ENCODE measurements around the gene SPEF1.
"Not testable (repeated sequence)": the region's sequence is repeated elsewhere in the genome, so short reads cannot be mapped to it uniquely, and the experiment has no call there.

SPEF1 gene

DNA sequence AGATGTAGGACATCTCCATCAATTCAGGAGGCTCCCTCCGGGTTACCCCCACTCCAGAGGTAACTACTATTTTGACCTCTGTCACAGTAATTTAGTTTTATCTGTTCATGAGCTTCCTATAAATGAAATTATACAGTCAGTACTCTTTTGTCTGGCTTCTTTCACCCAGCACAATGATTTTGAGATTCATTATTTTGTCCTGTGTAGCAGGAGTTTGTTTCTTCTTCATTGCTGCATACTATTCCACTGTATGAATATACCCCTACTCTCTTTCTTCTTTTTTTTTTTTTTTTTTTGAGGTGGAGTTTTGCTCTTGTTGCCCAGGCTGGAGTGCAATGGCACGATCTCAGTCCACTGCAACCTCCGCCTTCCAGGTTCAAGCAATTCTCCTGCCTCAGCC, 27.3 kb upstream of the SPEF1 start:
- no peak for FAIRE-seq

DNA sequence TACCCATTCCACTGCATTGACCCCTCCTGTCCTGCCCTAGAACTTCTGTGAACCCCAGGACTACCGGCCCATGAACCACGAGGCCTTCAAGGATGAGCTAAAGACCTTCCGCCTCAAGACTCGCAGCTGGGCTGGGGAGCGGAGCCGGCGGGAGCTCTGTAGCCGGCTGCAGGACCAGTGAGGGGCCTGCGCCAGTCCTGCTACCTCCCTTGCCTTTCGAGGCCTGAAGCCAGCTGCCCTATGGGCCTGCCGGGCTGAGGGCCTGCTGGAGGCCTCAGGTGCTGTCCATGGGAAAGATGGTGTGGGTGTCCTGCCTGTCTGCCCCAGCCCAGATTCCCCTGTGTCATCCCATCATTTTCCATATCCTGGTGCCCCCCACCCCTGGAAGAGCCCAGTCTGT, 23.5 kb upstream of the SPEF1 start:
- FAIRE-seq = no peak

DNA sequence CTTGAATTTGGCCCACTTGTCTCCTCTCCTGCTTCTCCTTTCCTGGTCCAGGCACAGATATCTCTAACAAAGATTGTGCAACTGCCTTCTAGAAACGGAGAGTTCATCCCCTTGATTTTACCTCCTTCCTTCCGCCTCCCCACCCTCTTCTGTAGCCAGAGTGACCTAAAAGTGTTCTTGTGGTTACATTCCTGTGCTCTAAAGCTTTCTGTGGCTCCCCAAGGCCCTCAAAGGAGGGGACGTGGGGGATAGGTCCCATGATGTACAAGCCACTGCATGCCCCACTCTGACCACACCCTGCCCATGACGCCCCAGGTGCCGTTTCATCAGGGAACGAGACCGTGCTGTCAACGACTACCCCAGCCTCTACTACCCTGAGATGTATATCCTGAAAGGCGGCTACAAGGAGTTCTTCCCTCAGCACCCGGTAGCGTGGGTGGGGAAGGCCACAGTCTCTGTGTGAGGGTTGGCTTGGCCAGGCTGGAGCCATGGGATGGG, 23.1 kb upstream of the SPEF1 start:
- FAIRE-seq = no peak

DNA sequence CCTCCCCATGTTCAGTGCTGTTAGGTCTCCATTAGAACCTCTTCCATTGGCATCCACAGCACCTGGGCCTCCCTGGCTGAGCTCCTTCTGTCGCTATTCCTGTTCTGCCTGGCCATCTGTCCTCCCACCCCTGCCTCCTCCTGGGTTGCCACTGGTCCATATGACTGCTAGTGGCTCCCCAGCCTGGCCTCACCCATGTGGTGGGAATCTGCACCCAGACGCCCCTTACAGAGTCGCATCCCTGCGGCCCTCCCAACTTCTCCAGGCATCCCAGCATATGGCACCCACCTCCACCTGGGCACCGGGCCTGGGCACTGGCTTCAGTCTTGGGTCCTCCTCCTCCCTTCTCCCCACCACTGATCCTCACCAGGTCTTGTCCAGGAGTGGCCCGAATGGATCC, 22.6 kb upstream of the SPEF1 start:
- FAIRE-seq = no peak

DNA sequence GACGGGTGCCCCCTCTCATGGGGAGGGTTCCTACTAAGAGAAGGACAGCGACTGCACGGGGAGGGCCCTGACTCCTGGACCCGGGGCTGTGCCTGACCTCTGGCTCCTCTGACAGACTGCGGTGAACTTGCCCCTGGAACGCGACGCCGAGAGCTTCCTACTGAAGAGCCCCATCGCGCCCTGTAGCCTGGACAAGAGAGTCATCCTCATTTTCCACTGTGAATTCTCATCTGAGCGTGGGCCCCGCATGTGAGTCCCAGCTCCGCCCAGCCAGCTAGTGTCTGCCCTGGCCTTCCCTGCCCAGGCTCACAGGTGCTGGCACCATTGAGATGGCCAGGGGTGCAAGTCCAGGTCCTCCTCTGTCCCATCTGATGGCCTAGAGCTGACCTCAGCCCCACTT, 22.0 kb upstream of the SPEF1 start:
- no peak for FAIRE-seq

DNA sequence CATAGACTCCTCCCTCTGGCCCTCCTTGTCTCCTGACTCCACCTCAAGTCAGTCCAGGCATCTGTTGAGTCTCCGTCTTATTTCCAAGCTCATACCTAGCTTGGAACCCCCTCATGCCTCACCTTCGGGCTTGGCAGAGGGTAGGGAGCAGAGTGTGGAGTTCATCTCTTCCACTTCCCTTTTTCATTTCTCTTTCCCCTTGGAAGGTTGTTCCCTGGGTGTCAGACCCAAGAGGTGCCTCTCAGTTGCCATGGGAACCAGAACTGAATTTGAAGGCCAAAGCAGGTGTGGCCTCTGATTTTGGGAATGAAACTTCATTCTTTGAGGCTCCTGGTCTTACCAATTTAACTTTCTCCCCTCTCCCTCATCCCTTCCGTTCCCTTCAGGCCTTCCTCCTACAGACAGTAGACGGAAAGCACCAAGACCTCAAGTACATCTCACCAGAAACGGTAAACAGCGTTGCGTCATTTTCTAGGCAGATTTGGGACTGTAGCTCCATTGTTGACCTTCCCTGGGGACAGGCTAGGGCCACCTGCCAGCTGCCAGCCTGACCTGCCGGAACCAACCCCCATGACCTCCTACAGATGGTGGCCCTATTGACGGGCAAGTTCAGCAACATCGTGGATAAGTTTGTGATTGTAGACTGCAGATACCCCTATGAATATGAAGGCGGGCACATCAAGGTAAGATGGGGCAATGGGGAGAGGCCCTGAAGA, 21.4 kb upstream of the SPEF1 start:
- FAIRE-seq = no peak

DNA sequence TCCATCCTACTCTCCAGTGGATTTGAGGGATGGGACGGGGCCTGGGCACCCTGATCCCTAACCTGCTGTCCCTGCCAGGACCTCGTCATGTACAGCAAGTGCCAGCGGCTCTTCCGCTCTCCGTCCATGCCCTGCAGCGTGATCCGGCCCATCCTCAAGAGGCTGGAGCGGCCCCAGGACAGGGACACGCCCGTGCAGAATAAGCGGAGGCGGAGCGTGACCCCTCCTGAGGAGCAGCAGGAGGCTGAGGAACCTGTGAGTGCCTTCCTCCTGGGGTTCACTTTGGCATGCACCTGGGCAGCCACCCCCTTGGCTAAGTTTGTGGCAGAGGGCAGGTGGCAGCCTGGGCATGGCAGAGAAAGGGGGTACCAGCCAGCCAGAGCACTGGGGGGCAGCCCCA, 20.6 kb upstream of the SPEF1 start:
- no peak for FAIRE-seq

DNA sequence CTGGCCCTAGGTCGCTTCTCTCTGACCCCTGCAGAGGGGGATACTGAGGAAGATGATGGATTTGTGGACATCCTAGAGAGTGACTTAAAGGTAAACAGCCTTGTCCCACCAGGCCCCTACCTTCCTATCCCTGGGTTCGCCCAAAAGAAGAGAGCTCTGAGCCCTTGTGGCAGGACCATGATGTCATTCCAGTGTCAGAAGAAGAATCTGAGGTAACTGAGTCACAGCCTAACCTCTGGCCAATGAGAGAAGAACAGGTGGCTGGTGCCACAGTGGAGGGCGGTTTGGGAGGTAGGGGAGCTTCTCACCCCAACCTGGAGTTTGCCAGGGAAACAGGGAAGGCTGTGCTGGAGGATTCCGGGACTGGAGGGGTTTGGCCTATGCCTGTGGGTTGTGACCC, 20.1 kb upstream of the SPEF1 start:
- no peak for FAIRE-seq

DNA sequence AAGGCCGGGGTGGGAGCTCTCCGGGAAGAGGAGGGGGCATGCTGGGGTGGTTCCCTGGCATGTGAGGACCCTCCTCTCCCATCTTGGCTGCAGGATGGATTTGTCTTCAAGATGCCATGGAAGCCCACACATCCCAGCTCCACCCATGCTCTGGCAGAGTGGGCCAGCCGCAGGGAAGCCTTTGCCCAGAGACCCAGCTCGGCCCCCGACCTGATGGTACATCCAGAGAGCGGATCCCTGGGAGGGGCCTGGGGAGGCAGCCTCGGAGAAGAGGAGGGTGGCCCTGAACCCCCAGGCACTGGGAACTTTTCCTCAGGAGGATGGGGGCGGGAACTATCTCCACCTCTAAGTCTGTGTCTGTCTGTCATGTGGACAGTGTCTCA, 19.6 kb upstream of the SPEF1 start:
- FAIRE-seq = no peak

DNA sequence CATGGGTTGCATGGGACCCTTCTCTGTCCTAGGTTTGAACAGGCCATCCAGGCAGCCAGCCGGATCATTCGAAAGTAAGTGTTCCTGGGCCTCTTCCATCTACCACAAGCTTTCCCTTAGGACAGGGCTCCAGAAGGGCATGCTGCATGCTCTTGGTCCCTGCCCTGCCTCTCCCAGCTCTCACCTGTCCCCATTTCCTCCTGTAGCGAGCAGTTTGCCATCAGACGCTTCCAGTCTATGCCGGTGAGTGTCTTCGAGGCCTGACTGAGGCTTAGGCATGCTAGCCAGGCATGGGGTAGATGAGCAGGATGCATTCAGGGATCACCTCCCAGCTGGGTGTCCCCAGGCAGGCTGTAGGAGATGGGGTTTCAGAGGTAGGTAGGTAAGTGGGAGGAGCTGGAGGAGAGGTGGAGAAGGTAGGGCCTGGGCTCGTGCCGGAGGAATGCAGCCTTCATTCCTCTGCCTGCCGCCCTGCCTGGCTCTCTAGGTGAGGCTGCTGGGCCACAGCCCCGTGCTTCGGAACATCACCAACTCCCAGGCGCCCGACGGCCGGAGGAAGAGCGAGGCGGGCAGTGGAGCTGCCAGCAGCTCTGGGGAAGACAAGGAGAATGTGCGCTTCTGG, 19.1 kb upstream of the SPEF1 start:
- no peak for FAIRE-seq

DNA sequence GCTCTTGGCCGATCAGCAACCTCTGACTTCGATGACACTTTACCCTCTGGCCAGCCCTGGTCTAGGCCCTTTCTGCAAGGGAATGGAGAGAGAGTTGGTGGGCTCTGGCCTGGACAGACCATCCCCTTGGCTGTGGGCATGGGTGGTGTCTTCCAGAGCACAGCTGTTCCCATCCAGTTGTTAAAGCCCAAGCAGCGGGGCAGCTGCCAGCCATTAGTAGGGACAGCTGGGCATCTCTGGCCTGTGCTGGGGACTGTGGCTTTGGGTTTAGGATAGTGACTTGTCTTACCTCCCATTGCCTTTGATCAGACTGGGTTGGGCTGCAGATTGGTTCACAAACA, 17.6 kb upstream of the SPEF1 start:
- FAIRE-seq = no peak

DNA sequence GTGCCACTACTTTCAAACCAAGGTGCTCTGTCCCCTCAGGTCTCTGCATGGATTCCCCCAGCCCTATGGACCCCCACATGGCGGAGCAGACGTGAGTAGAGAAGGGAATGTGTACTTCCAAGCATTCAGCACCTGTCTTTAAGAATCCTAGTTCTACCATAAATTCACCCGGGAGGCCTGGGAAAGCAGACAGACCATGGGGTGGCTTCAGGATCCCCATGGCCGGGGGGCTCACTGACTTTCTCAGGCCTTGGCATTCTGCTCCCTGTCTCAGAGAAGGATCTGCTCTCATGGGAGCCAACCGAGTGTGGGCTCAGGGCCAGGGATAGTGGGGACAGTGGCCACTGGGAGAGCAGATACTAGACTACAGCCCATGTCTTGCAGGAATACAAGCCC, 17.1 kb upstream of the SPEF1 start:
- FAIRE-seq = no peak

DNA sequence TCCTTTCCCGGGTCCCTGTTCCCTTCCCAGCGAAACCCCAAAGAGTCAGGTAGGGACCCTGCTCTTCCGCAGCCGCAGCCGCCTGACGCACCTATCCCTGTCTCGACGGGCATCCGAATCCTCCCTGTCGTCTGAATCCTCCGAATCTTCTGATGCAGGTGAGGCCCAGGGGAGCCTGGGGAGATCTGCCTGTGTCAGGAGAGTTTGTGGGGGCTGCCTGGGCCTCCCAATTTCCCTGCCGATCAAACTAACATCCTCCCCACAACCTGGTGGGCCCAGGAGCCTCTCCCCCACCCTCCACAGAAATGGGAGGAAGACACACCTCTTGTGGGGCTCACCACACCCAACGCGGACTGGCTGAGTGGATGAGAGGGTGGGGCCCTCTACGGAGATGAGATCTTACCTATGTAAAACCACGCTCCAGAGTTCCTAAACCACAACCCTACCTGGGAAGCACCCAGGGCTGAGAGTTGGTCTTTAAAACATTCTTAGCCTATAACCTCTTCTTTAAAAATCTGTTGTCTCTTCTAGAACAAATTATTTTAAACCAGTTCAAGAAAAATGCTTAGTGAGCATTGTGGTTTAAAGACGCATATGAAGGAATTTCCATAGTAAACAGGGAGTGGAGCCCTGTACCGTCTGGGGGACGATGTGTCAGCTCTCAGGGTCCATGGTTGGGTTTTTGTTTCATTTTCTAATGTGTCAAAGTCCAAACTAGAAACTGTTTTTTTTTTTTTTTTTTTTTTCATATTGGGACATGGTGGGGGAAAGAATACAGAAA, 16.5 kb upstream of the SPEF1 start:
- FAIRE-seq = no peak

DNA sequence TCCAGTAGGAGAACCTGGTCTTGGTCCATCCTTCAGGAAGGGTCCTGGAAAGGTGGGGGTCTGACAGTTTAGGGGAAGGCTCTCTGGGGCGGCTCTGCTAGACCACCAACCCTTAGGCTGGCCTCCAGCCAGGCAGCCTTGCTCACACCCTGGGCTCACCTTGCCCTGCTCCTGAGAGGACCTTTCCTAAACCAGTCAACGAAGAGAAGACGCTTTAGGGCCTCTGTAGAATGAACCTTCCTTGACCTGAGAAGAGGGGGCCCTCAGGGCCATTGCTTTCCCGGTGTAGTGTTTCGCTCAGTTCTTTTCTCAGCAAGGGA, 15.9 kb upstream of the SPEF1 start:
- no peak for FAIRE-seq

DNA sequence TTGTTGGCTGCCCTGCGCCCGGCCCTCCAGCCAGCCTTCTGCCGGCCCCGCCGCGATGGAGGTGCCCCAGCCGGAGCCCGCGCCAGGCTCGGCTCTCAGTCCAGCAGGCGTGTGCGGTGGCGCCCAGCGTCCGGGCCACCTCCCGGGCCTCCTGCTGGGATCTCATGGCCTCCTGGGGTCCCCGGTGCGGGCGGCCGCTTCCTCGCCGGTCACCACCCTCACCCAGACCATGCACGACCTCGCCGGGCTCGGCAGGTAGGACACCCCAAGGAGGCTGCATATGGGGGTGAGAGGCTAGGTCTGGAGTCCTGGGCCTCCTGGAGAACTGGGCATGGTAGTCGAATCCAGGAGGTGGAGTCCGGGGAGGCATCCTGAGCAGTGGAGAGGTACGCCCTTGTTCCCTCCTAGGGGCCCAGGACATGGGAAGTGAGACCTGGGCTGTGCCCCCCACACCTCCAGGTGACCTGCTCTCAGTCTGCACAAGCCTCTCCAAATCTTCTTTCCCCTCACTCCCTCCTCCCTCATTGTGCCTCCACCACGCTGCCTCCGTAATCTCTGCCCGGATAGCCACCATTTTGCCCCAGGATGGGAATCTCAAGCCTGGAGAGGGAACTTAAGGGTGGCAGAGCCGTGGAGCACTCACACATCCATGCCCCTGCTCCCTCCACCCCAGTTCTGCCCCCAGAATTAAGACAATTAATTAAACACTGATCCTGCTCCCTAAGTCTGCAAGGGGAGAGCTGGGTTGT, 15.4 kb upstream of the SPEF1 start:
- FAIRE-seq = no peak

DNA sequence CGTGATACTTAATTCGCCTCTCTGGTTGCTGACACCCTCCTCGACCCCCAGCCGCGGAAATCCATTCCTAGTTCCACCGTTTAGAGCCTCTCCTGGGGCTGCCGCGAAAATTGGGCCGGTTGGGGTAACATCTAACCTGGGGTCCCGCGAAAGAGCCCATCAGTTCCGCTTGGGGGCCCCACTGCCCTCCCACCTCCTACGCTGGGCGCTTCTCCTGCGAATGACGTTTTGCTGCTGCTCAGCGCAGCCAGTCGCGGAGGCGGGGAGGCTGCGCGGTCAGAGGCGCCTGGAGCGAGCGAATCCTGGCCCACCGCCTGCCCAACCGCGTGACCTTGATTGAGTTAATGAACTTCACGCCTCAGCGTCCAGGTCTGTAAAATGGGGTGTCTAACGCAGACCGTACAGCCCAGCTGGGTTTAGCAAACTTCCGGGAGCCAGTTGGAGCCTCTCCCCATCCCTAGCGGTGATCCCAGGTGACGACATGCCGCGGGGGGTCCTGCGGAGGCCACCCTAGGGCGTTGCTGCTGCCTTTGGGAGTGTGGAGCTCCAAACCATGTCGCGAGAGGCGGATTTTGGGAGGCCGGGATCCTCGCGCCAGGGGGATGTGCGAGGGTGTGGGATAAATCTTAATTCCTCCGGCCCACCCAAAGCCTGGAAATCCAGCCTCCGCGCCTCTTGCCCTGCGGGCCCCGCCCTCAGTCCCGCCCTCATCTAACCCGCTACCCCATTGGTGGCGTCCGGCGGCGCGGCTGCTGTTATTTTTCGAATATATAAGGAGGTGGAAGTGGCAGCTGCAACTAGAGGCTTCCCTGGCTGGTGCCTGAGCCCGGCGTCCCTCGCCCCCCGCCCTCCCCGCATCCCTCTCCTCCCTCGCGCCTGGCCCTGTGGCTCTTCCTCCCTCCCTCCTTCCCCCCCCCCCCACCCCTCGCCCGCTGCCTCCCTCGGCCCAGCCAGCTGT, 14.5 kb upstream of the SPEF1 start, which contains the start of gene CDC25B:
Gene CDC25B, plus strand, starts transcription at position 800 of the 958 bp plus-strand sequence. CDS start 222 bp downstream, outside the sequence.
- FAIRE-seq = no peak

DNA sequence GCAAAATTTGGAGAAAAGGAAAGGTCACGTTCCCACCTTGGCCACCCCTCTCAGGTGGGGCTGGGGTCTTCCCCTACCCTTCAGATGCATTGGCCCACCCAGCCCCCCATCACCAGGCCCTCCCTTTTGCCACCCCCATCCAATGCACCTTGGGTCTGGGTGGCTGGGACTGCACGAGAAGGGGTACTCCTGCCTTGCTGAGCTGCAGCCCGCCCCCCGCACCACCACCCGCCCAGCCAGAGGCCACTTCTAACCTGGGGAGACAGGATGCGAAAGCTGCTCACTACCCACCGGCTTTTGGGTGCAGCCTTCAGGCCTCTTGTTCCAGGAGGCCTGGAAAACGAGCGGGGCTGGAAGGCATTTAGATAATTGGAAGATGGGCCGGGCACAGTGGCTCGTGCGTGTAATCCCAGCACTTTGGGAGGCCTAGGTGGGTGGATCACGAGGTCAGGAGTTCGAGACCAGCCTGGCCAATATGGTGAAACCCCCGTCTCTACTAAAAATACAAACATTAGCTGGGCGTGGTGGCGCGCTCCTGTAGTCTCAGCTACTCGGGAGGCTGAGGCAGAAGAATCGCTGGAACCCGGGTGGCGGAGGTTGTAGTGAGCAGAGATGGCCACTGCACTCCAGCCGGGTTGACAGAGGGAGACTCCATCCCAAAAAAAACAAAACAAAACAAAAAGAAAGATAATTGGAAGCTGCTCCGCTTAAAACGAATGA, 13.6 kb upstream of the SPEF1 start:
- no peak for FAIRE-seq

DNA sequence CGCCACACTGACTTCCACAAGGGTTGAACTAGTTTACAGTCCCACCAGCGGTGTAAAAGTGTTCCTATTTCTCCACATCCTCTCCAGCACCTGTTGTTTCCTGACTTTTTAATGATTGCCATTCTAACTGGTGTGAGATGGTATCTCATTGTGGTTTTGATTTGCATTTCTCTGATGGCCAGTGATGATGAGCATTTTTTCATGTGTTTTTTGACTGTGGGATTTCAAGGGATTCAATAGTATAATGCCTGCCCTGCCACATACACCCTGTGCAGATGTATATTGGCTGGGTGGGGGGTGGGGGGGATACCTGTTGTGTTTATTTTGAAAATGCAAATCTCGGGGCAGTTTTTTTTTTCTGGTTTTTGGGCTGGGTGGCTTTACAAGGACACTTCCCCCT, 12.9 kb upstream of the SPEF1 start:
- FAIRE-seq = not testable (repeated sequence)

DNA sequence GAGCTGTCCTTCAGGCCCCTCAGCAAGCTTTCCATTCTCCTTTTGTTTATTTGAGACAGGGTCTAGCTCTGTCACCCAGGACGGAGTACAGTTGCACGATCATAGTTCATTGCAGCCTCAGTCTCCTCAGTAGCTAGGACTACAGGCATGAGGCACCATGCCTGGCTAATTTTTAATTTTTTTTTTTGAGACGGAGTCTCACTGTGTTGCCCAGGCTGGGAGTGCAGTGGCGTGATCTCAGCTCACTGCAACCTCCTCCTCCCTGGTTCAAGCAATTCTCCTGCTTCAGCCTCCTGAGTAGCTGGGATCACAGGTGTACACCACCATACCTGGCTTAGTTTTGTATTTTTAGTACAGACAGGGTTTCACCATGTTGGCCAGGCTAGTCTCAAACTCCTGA, 8.0 kb upstream of the SPEF1 start:
- FAIRE-seq = not testable (repeated sequence)

DNA sequence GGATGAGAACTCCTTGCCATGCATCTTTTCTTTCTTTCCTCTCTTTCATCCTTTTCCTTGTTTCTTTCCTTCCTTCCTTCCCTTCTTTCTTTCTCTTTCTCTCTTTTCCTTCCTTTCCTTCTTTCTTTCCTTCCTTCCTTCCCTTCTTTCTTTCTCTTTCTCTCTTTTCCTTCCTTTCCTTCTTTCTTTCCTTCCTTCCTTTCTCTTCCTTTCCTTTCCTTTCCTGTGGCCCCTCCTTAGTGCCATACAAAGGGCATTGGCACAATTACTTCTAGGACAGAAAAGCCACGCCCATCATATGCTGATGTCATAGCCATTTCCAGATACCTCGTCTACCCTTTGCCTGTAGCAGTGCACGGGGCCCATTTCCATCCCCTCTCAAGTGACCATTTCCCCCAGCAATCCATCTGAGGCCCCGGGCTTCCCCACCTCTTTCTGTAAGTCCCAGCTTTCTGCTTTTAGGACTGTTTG, 7.5 kb upstream of the SPEF1 start:
- no peak for FAIRE-seq

DNA sequence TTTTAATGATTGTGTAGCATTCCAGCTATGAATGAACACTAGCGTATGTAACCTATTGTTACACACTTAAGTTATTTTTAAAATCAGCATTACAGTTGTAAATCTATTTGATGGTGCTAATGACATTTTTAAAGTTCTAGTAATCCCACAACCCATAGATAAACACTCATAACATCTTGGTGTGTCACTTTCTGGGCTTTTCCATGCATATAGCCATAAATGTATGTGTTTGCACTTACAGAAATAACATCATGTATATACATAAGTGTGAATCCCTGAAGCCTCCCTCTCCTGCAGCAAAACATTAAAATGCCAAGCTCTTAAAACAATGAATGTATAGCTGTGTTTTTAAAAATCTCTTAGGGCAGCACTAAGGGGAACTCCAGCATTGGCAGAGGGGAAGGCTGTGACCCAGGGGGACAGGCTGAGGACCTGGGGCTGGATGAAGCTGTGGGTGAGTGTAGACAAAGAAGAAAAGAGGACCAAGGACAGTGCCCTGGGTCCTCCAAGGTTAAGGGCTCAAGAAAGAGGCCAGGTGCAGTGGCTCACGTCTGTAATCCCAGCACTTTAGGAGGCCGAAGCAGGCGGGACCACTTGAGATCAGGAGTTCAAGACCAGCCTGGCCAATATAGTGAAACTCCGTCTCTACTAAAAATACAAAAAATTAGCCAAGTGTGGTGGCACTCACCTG, 6.2 kb upstream of the SPEF1 start:
- no peak for FAIRE-seq

All from A204.1 (cell line).